ENCODE results near the gene PSME3IP1. TPM values are rescaled to one million over a fixed set of nuclear protein-coding genes. Genes with fewer than 3 reads are reported as not detected.

Gene PSME3IP1
- total RNA-seq, 3 donors from 2014 or later (not counting 1 experiment from before 2014, with no cell fraction given) = 129 to 148 (median 133) TPM

DNA sequence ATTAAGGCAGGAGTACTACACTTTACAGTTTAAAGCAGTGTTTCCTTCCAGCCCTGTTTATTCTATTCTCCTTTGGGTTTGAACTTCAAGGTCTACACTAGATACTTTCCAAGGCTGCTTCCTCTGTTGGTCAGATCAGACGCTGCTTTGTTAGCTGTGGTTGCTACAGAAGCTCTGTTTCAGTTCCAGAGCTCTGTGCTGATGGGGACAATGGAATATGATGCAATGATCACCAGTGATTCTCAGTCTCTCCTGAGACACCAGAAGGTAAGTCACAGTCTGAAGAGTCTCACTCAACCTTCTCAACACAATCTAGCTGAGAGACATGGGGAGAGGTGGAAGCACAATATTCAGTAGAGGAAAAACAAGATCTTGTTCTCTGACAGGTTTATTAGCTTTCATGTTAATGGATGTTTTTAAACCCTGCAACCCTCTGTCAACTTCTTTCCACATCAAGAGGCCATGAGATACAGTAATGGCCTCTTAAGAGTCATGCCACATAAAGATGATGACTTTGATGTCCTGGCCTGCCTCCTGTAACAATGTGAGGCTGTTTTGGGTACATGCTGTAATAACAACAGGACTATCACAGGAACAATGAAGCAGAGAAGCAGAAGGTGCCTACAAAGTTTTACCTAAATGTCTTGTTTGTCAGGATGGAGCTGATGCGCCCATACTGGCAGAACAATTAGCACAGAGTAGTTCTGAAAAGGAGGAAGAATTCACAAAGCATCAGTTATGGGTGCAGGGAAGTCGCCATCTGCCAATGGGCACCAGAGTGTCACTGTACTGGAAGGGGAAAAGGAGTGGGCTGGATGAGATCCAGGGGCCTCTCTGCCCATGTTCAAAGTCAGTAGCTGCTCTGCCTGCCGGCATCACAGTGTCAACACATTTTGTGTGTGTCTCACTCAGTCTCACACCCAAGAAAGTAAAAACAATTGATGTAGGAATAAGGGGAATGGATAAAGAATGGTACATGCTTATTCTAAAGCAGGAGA is 33.4 kb downstream of the PSME3IP1 start:
- H3K27me3 Mint-ChIP-seq (ENCODE audit: low read depth in 2 of 2) = no peaks in the 10 kb centered on the region
- 77% methylated on average over 3 of the region's 4 CpGs for WGBS (ENCODE audit: insufficient coverage)
- Histone ChIP-seq H3K4me3 (ENCODE audit: low read length) (no peak overlapping the region), H3K36me3 (ENCODE audit: control insufficient read depth, insufficient read depth, low read length) (peaks cover 43% of the 10 kb centered on the region), H3K9me3 (ENCODE audit: control insufficient read depth, insufficient read depth, low read length) (no peaks in the 10 kb centered on the region), H3K4me1 (ENCODE audit: control insufficient read depth, insufficient read depth, low read length) (peaks cover 3% of the 10 kb centered on the region), H3K27me3 (ENCODE audit: control insufficient read depth, insufficient read depth, low read length) (no peaks in the 10 kb centered on the region), H3K27ac (ENCODE audit: low read length) (no peak overlapping the region)
- DNase-seq = no peak
- H3K9me3 Mint-ChIP-seq = no peaks in the 10 kb centered on the region
- H3K4me3 Mint-ChIP-seq = no peak overlapping the region
- intact Hi-C loops (cut with micrococcal nuclease) = no loop called here
- TF ChIP-seq CTCF (IDR thresholded peaks at IDR 0.05) = no peak
- H3K27ac Mint-ChIP-seq = no peak overlapping the region
- H3K36me3 Mint-ChIP-seq = peaks cover 29% of the 10 kb centered on the region
- peaks cover 12% of the 10 kb centered on the region in 2 donors for H3K4me1 Mint-ChIP-seq
- ATAC-seq = no peak

- Mint-ChIP-seq H3K9me3 (no peaks in the 10 kb centered on the region), H3K27ac (peak overlapping the region in 1 of 2 donors; percentile 21), H3K4me1 (peaks cover 12 to 13% of the 10 kb centered on the region in 2 donors), H3K4me3 (no peak overlapping the region), H3K27me3 (ENCODE audit: low read depth in 2 of 2) (no peaks in the 10 kb centered on the region), H3K36me3 (peaks cover 29% of the 10 kb centered on the region)
- DNase-seq (no peak), ATAC-seq (no peak)
- Histone ChIP-seq H3K27ac (ENCODE audit: low read length) (no peak overlapping the region), H3K27me3 (ENCODE audit: control insufficient read depth, insufficient read depth, low read length) (no peaks in the 10 kb centered on the region), H3K4me3 (ENCODE audit: low read length) (no peak overlapping the region), H3K4me1 (ENCODE audit: control insufficient read depth, insufficient read depth, low read length) (peaks cover 6% of the 10 kb centered on the region), H3K36me3 (ENCODE audit: control insufficient read depth, insufficient read depth, low read length) (peaks cover 41% of the 10 kb centered on the region), H3K9me3 (ENCODE audit: control insufficient read depth, insufficient read depth, low read length) (no peaks in the 10 kb centered on the region)
- 70% methylated on average over 2 of the region's 2 CpGs for WGBS (ENCODE audit: insufficient coverage)
- TF ChIP-seq CTCF (IDR thresholded peaks at IDR 0.05) = no peak
- intact Hi-C loops (cut with micrococcal nuclease) = no loop called here
Observed at GRCh38 chr16:57151369-57151768, 34.5 kb downstream of the PSME3IP1 start.

DNA sequence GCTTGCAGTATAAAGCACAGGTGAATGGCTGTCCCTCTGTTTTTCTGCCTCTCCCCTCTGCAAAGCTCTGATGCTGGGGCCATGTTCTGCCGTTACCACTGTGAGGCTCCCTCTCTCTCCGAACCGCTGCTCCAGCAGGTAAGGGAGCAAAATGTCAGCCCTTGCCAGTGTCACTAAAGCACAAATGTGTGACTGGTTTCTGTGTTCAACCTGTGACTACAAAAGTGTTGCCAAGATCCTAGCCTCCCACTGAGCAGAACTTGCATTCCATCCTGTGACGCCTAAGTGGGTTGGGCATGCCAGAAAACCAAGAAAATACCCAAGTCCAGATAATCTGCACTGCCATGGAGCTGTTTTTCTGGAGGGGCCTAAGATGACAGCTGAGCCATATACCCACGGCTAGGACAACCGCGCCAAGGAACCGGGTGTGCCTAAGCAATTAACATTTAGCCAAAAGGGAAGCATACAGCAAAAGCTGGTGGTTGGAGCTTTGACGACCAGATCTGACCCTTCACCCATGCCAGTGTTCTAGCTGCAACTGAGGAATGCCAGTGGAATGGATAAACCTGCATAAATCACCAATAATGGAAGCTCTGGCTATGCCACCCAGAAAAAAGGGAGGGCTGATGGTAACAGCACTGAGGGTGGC is 35.0 kb downstream of the PSME3IP1 start:
- no peak for TF ChIP-seq CTCF (IDR thresholded peaks at IDR 0.05)
- peaks cover 6% of the 10 kb centered on the region for H3K4me1 ChIP-seq (ENCODE audit: control insufficient read depth, insufficient read depth, low read length)
- H3K4me1 Mint-ChIP-seq = peaks cover 12 to 13% of the 10 kb centered on the region in 2 donors
- no peaks in the 10 kb centered on the region for H3K9me3 Mint-ChIP-seq
- H3K4me3 Mint-ChIP-seq = no peak overlapping the region
- no peaks in the 10 kb centered on the region for H3K27me3 ChIP-seq (ENCODE audit: control insufficient read depth, insufficient read depth, low read length)
- intact Hi-C loops (cut with micrococcal nuclease) = no loop called here
- H3K9me3 ChIP-seq (ENCODE audit: control insufficient read depth, insufficient read depth, low read length) = no peaks in the 10 kb centered on the region
- peaks cover 36% of the 10 kb centered on the region for H3K36me3 ChIP-seq (ENCODE audit: control insufficient read depth, insufficient read depth, low read length)
- H3K27me3 Mint-ChIP-seq (ENCODE audit: low read depth in 2 of 2) = no peaks in the 10 kb centered on the region
- no peak overlapping the region for H3K27ac ChIP-seq (ENCODE audit: low read length)
- no peak overlapping the region for H3K4me3 ChIP-seq (ENCODE audit: low read length)
- WGBS (ENCODE audit: insufficient coverage) = 97% methylated on average over 9 of the region's 9 CpGs
- no peak for DNase-seq
- peak overlapping the region in 1 of 2 donors; percentile 21 for H3K27ac Mint-ChIP-seq
- no peak for ATAC-seq
- peaks cover 29% of the 10 kb centered on the region for H3K36me3 Mint-ChIP-seq

Measured in natural killer cell (primary cell).